ENCODE results near the gene HNF4A. TPM values are rescaled to one million over a fixed set of nuclear protein-coding genes. Genes with fewer than 3 reads are reported as not detected.
A peak's percentile ranks its signal among the peaks of the same experiment; 100 is the strongest.

HNF4A gene
- total and polyA plus RNA-seq, 2 of the 13 experiments (the other 11 are each of a cell fraction or from before 2014, with no cell fraction given): 80.9 to 169 TPM

DNA sequence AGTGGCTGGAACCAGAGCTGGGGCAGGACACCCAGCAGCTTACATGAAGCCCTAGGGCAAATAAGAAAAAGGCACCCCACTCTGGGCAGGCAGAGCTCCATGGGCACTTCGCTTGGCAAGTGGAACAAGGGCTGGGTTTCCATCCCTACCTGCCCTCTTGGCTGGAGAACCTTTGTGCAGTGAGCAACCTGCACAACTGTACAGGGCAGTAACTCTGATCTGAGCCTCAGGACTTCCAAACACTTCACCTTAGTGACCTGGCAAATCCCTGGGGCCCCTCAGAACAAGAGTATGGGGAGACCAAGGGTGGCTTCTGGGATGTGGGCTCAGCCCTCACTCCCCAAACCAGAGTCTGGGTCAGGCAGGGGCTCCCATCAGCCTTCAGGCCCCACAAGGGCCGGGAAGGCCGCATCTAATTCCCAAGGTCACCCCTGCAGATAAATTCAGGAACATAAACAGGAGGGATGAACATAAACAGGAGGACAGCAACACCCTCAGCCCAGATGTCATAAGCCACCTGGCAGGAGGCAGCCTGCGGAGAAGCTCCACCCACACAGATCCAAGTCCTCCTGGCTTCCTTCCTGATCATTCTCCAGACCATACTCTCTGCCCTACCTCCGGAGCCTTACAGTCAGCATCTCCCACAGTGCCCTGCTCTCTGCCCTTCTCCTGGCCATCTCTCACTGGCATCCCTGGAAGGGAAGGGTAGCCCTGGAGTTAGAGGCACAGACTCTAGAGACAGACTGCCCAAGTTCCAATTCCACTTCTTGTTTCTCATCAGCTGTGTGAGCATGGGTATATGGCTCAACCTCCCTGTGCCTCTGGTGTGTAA is 37.5 kb downstream of the HNF4A start (continued):
- 0 out of 2 replicates have a peak, but pooled peaks have one; percentile 34 for TF ChIP-seq PLSCR1 (CRISPR knock-in tag; IDR thresholded peaks at IDR 0.05; ENCODE audit: borderline replicate concordance)
- TF ChIP-seq ZNF205 (CRISPR knock-in tag; IDR thresholded peaks at IDR 0.05): no peak
- peak; percentile 42; the same call in 1 of the 2 replicates for TF ChIP-seq ADNP (CRISPR knock-in tag; IDR thresholded peaks at IDR 0.05)
- peak; percentile 85; the same call in 1 of the 2 replicates for TF ChIP-seq AHR (CRISPR knock-in tag; IDR thresholded peaks at IDR 0.05)
- TF ChIP-seq ZNF468 (CRISPR knock-in tag; IDR thresholded peaks at IDR 0.05): no peak
- no peak for TF ChIP-seq ZFYVE20 (CRISPR knock-in tag; IDR thresholded peaks at IDR 0.05; ENCODE audit: borderline replicate concordance, low read depth)
- no peak for TF ChIP-seq DPF2 (CRISPR knock-in tag; IDR thresholded peaks at IDR 0.05; ENCODE audit: borderline replicate concordance, low read depth)
- peak; percentile 77; the same call in 1 of the 2 replicates for TF ChIP-seq HIVEP1 (CRISPR knock-in tag; IDR thresholded peaks at IDR 0.05)
- TF ChIP-seq MXI1 (IDR thresholded peaks at IDR 0.05; ENCODE audit: borderline replicate concordance, low read depth, low read length): peak; percentile 17; the same call in 1 of the 3 replicates
- no peak for TF ChIP-seq SMAD3 (CRISPR knock-in tag; IDR thresholded peaks at IDR 0.05)
- peak; percentile 96 for TF ChIP-seq TRAFD1 (CRISPR knock-in tag; IDR thresholded peaks at IDR 0.05; ENCODE audit: borderline replicate concordance)
- TF ChIP-seq EEA1 (CRISPR knock-in tag; IDR thresholded peaks at IDR 0.05; ENCODE audit: borderline replicate concordance): peak; percentile 84
- no peak; the same call in 1 of the 2 replicates for TF ChIP-seq ZNF280D (CRISPR knock-in tag; IDR thresholded peaks at IDR 0.05)
- TF ChIP-seq ETV6 (CRISPR knock-in tag; conservative IDR thresholded peaks at IDR 0.05): no peak
- peak; percentile 31 for TF ChIP-seq RBM39 (IDR thresholded peaks at IDR 0.05; ENCODE audit: low read depth, low read length, poor library complexity, severe bottlenecking)
- no peak for TF ChIP-seq IRX3 (CRISPR knock-in tag; IDR thresholded peaks at IDR 0.05; ENCODE audit: borderline replicate concordance, low read depth)
- no peak for TF ChIP-seq ZNF776 (CRISPR knock-in tag; IDR thresholded peaks at IDR 0.05)
- TF ChIP-seq SALL1 (CRISPR knock-in tag; IDR thresholded peaks at IDR 0.05): peak; percentile 89
- TF ChIP-seq, protein P1, sequence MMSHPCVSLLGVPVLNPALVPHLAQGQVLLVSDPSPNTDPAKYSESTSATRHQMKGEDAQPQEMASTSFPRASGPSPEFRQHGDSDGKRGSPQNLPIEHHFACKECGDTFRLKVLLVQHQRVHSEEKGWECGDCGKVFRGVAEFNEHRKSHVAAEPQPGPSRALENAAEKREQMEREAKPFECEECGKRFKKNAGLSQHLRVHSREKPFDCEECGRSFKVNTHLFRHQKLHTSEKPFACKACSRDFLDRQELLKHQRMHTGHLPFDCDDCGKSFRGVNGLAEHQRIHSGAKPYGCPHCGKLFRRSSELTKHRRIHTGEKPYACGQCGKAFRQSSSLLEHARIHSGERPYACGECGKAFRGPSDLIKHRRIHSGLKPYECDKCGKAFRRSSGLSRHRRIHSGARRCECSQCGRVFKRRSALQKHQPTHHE (CRISPR knock-in tag; IDR thresholded peaks at IDR 0.05; ENCODE audit: borderline replicate concordance): peak; percentile 79; the same call in 1 of the 2 replicates
